Head of caudate nucleus (tissue), 42 donors: Measurements from ENCODE around the gene IL12RB2.
"Not testable (repeated sequence)": the region's sequence is repeated elsewhere in the genome, so short reads cannot be mapped to it uniquely, and the experiment has no call there.

Source experiments
- DNase-seq, 42 donors: peaks; one replicate each; pipeline versions ENCODE4 v3.0.0 to v3.0.0-alpha.2; 2020 to 2021; ENCODE audit warnings: mixed read lengths in 7 of 42
- intact Hi-C: fragments of 100-400 bp; cut with DNase I; formaldehyde crosslinking; loops from one replicate; pipeline ENCODE4 v1.15.0; 2022

The IL12RB2 gene

DNA sequence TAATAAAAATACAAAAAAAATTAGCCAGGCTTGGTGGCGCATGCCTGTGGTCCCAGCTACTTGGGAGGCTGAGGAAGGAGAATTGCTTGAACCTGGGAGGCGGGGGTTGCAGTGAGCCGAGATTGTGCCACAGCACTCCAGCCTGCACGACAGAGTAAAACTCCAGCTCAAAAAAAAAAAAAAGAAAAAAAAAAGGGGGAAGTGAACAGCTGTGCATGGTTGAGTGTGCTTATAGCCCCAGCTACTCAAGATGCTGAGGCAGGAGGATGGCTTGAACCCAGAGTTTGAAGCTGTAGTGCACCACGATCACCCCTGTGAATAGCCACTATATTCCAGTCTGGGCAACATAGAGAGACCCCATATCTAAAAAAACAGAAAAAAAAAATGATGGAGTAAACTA lies 138.3 kb downstream of the IL12RB2 start:
- intact Hi-C loops, DNase-seq: not testable (repeated sequence)
